Caco-2 (cell line): ENCODE measurements around the gene PITHD1. TPM values are rescaled to one million over a fixed set of nuclear protein-coding genes. Genes with fewer than 3 reads are reported as not detected.

Source experiments
- BruUV-seq: library from RNA; stranded (reverse); fragments of 400-500 nt; replicated peaks from 2 replicates; lab custom pipeline; 2021; lab: Mats Ljungman, UMichigan
- CTCF ChIA-PET: fragments of 300-600 bp; sonication (Branson Sonifier 250); formaldehyde crosslinking; loops from one replicate; lab custom pipeline; 2022; ENCODE audit warnings: antibody characterized with exemption; lab: Charles Lee
- POLR2A ChIA-PET: fragments of 300-600 bp; sonication (Branson Sonifier 250); formaldehyde crosslinking; loops from one replicate; lab custom pipeline; 2022; ENCODE audit warnings: antibody characterized with exemption; lab: Charles Lee
- DNase-seq, 2 experiments: peaks; one replicate each; pipeline versions ENCODE4 v3.0.0 to v3.0.0-alpha.2; 2020 to 2022
- H3K27me3 ChIP-seq: replicated peaks from 2 replicates; pipeline ENCODE4 v1.6.0; 2011; ENCODE audit warnings: low read length; ENCODE audit not compliant: control insufficient read depth, insufficient read depth
- H3K36me3 ChIP-seq: 2 replicates; pipeline ENCODE4 v1.5.1; 2011; ENCODE audit warnings: low read length; ENCODE audit not compliant: control insufficient read depth, insufficient read depth
- H3K4me1 ChIP-seq: fragments of 250-450 bp; sonication (Bioruptor Pico); 2 replicates; pipeline ENCODE4 v1.5.1; 2020; ENCODE audit warnings: mild to moderate bottlenecking
- H3K4me3 ChIP-seq: 2 replicates; pipeline ENCODE4 v1.5.1; 2011; ENCODE audit warnings: low read depth, mild to moderate bottlenecking, control low read depth, low read length
- H3K9me3 ChIP-seq: fragments of 250-450 bp; sonication (Bioruptor Pico); 2 replicates; pipeline ENCODE4 v1.5.1; 2020; ENCODE audit warnings: mild to moderate bottlenecking, moderate library complexity
- H3K27ac Mint-ChIP-seq: one replicate; pipeline ENCODE4 v1.8.0; 2022; ENCODE audit warnings: mixed read lengths; ENCODE audit not compliant: unreplicated experiment
- H3K27me3 Mint-ChIP-seq: one replicate; pipeline ENCODE4 v1.8.0; 2022; ENCODE audit warnings: mixed read lengths; ENCODE audit not compliant: insufficient read depth, unreplicated experiment
- H3K36me3 Mint-ChIP-seq: one replicate; pipeline ENCODE4 v1.8.0; 2022; ENCODE audit warnings: mild to moderate bottlenecking, mixed read lengths; ENCODE audit not compliant: insufficient read depth, unreplicated experiment
- H3K4me1 Mint-ChIP-seq: one replicate; pipeline ENCODE4 v1.8.0; 2022; ENCODE audit warnings: low read depth, mixed read lengths; ENCODE audit not compliant: unreplicated experiment
- H3K4me3 Mint-ChIP-seq: one replicate; pipeline ENCODE4 v1.8.0; 2022; ENCODE audit warnings: mild to moderate bottlenecking, moderate library complexity, mixed read lengths; ENCODE audit not compliant: unreplicated experiment
- H3K9me3 Mint-ChIP-seq: one replicate; pipeline ENCODE4 v1.8.0; 2022; ENCODE audit warnings: mixed read lengths; ENCODE audit not compliant: unreplicated experiment
- CTCF ChIP-seq, 2 experiments: fragments of 200-600 bp in 1 of 2; IDR thresholded peaks; 1 replicate in 1 of 2; 2 replicates in 1 of 2; pipeline versions ENCODE4 v1.5.1 to v1.8.0; 2011 to 2022; ENCODE audit warnings: antibody characterized with exemption in 1 of 2, control low read depth in 1 of 2, inconsistent platforms in 1 of 2, low read depth in 1 of 2, low read length in 1 of 2, mild to moderate bottlenecking in 1 of 2, moderate library complexity in 1 of 2; ENCODE audit not compliant: insufficient read depth in 1 of 2, severe bottlenecking in 1 of 2, unreplicated experiment in 1 of 2
- intact Hi-C: fragments of 100-400 bp; cut with micrococcal nuclease; formaldehyde crosslinking; loops from one replicate; pipeline ENCODE4 v1.10.0; 2022; ENCODE audit not compliant: unreplicated experiment
- total RNA-seq: library from RNA; stranded (reverse); gene quantifications from 2 replicates; pipeline ENCODE4 v1.2.3, GENCODE V29; 2022

The PITHD1 gene
- total RNA-seq, 1 experiment from 2014 or later, result 47.8 TPM

DNA sequence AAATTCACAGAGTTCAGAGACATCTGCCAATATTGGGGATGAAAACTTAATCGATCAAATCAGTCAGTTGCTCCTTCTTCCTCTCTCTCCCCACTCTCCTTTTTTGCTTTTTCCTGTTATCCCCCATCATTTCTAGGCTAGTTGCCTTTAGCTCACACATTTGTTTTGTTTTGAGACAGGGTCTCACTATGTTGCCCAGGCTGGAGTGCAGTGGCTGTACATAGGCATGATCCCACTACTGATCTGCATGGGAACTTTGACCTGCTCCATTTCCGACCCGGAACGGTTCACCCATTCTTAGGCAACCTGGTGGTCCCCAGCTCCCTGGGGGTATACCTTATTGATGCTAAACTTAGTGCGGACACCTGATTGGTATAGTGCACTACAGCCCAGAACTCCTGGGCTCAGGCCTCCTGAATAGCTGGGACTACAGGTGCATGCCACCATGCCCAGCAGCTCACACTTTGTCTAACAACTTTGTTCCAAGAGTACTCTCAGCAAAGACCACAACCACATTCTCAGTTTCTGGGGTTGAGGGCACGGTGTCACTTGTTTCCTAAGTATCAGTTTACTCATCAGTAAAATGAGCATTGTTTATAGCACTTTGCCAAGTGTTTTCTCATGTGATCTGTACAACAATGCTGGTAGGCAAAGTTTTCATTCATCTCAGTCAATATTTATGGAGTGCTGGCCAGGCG lies 41.6 kb upstream of the PITHD1 start:
- H3K9me3 ChIP-seq, result no peaks in the 10 kb centered on the region
- no peaks in the 10 kb centered on the region for H3K9me3 Mint-ChIP-seq
- no peaks in the 10 kb centered on the region for H3K4me1 Mint-ChIP-seq
- no peaks in the 10 kb centered on the region for H3K27me3 Mint-ChIP-seq
- no peak for TF ChIP-seq CTCF (IDR thresholded peaks at IDR 0.05; ENCODE audit: insufficient read depth in 1 of 2, low read depth in 1 of 2, low read length in 1 of 2, severe bottlenecking in 1 of 2, unreplicated experiment in 1 of 2)
- no peak for DNase-seq
- no peaks in the 10 kb centered on the region for H3K36me3 ChIP-seq
- ChIA-PET POLR2A (no interaction called here), CTCF (no interaction called here)
- no peak overlapping the region for H3K27ac Mint-ChIP-seq
- no peaks in the 10 kb centered on the region for H3K4me1 ChIP-seq
- no peak overlapping the region for H3K4me3 ChIP-seq
- BruUV-seq, result no TSS peak
- intact Hi-C loops, result no loop called here
- H3K36me3 Mint-ChIP-seq, result no peaks in the 10 kb centered on the region
- no peak overlapping the region for H3K4me3 Mint-ChIP-seq
- no peaks in the 10 kb centered on the region for H3K27me3 ChIP-seq

- no peak for DNase-seq
These were observed 36.6 kb upstream of the PITHD1 start for GRCh38 chr1:23741609-23742008.

More at GRCh38 chr1:23741609-23742008, 36.6 kb upstream of the PITHD1 start:
- H3K36me3 Mint-ChIP-seq, result peaks cover 21% of the 10 kb centered on the region
- ChIA-PET CTCF (no interaction called here), POLR2A (no interaction called here)
- Histone ChIP-seq H3K27me3 (no peaks in the 10 kb centered on the region), H3K4me3 (no peak overlapping the region), H3K9me3 (no peaks in the 10 kb centered on the region), H3K36me3 (no peaks in the 10 kb centered on the region; the same call in 1 of the 2 replicates), H3K4me1 (no peaks in the 10 kb centered on the region)
- H3K9me3 Mint-ChIP-seq, result no peaks in the 10 kb centered on the region
- intact Hi-C loops, result loop anchor here (5.0 kb wide), 1 partner anchor 49 kb away; the partner anchor contains the start of gene RPL11
- peak overlapping the region; percentile 82 for H3K4me3 Mint-ChIP-seq
- no TSS peak for BruUV-seq
- no peaks in the 10 kb centered on the region for H3K4me1 Mint-ChIP-seq
- no peaks in the 10 kb centered on the region for H3K27me3 Mint-ChIP-seq
- no peak for TF ChIP-seq CTCF (IDR thresholded peaks at IDR 0.05; ENCODE audit: insufficient read depth in 1 of 2, low read depth in 1 of 2, low read length in 1 of 2, severe bottlenecking in 1 of 2, unreplicated experiment in 1 of 2)
- H3K27ac Mint-ChIP-seq, result no peak overlapping the region
